PFSK-1 (cell line): ENCODE measurements around the gene C11orf24.

Experiments used
- FOXP2 ChIP-seq: optimal IDR thresholded peaks from 2 replicates; pipeline ENCODE3; 2011; ENCODE audit warnings: borderline replicate concordance, control low read depth, inconsistent platforms; ENCODE audit not compliant: insufficient read depth; ENCODE audit errors: extremely low read length, extremely low read depth
- POLR2AphosphoS5 ChIP-seq: IDR thresholded peaks from 2 replicates; pipeline ENCODE4 v1.6.1; 2012; ENCODE audit warnings: low read depth, mild to moderate bottlenecking, control low read depth, low read length, moderate library complexity
- REST ChIP-seq, 2 experiments: IDR thresholded peaks; 2 replicates each; pipeline versions ENCODE4 v1.6.1 to v1.8.0; 2011 to 2012; ENCODE audit warnings: low read depth in 2 of 2, low read length in 2 of 2, control low read depth in 1 of 2, inconsistent platforms in 1 of 2, mild to moderate bottlenecking in 1 of 2, moderate library complexity in 1 of 2; ENCODE audit not compliant: insufficient read depth in 1 of 2
- SIN3A ChIP-seq: IDR thresholded peaks from 2 replicates; pipeline ENCODE4 v1.6.1; 2012; ENCODE audit warnings: mild to moderate bottlenecking, low read length, moderate library complexity, borderline replicate concordance; ENCODE audit not compliant: insufficient read depth
- TAF1 ChIP-seq: IDR thresholded peaks from 2 replicates; pipeline ENCODE4 v1.6.1; 2012; ENCODE audit warnings: low read length, control low read depth, borderline replicate concordance; ENCODE audit not compliant: insufficient read depth

The C11orf24 gene

GRCh38 chr11:68297812-68298658 is 26.3 kb upstream of the C11orf24 start:
- TF ChIP-seq POLR2AphosphoS5, result no peak
- TF ChIP-seq TAF1, result no peak
- peak; percentile 59 for TF ChIP-seq FOXP2
- TF ChIP-seq SIN3A, result no peak
- no peak for TF ChIP-seq REST (IDR thresholded peaks at IDR 0.05; ENCODE audit: insufficient read depth in 1 of 2, low read depth in 2 of 2, low read length in 2 of 2)

GRCh38 chr11:68297494-68297811 is 25.7 kb upstream of the C11orf24 start:
- TF ChIP-seq POLR2AphosphoS5 (no peak), TAF1 (no peak), REST (IDR thresholded peaks at IDR 0.05; ENCODE audit: insufficient read depth in 1 of 2, low read depth in 2 of 2, low read length in 2 of 2) (no peak), SIN3A (no peak), FOXP2 (no peak)

GRCh38 chr11:68297052-68297378 is 25.2 kb upstream of the C11orf24 start:
- no peak for TF ChIP-seq REST (IDR thresholded peaks at IDR 0.05; ENCODE audit: insufficient read depth in 1 of 2, low read depth in 2 of 2, low read length in 2 of 2)
- TF ChIP-seq TAF1, result no peak
- TF ChIP-seq SIN3A, result no peak
- no peak for TF ChIP-seq FOXP2
- TF ChIP-seq POLR2AphosphoS5, result no peak

DNA sequence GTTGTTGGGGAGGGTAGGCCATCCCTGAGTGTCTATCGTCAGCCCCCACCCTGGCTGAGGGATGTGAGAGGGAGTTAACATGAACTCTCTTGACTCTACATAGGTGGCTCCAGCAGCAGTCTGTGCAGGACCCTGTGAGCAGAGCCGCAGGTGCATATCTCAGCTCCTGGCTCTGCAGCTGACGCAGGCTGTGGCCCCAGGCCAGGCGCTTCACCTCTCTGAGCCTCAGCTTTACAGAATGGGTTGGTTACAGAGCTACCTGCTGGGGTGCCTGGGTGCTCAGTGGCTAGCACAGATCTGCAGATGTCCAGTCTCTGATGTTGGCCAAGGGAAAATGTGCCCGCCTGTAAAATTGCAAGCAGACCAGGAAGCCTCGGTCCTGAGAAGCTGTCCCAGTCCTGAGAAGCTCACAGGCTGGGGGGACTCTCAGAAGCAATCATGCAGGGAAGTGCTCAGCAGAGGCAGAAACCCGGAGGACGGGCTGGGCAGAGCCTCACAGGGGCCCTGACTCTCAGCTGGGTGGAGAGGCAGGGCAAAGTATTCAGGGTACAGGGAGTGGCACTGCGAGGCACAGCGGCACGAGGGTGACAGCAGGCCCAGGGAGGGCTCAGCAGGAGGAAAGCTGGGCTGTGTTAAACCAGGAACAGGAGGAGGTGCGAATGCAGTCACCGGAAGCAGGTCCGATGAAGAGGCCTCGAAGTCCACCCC is 24.7 kb upstream of the C11orf24 start:
- TF ChIP-seq SIN3A (no peak), POLR2AphosphoS5 (no peak), FOXP2 (no peak), TAF1 (no peak)

GRCh38 chr11:68295940-68296339 is 24.2 kb upstream of the C11orf24 start:
- TF ChIP-seq POLR2AphosphoS5 (no peak), SIN3A (no peak), FOXP2 (no peak), TAF1 (no peak)
